ENCODE results near the gene TCP11.

TCP11 gene

GRCh38 chr6:35147026-35147425, 5.9 kb upstream of the TCP11 start:
- TF ChIP-seq CTCF (conservative IDR thresholded peaks at IDR 0.05; ENCODE audit: low read length), result no peak
- no peak for TF ChIP-seq EZH2phosphoT487 (IDR thresholded peaks at IDR 0.05; ENCODE audit: borderline replicate concordance)
- Histone ChIP-seq H3K79me2 (ENCODE audit: insufficient read depth, low read length) (no peaks in the 10 kb centered on the region), H3F3A (ENCODE audit: low read depth) (no peaks in the 10 kb centered on the region), H3K4me2 (ENCODE audit: low read depth, low read length, poor library complexity, severe bottlenecking) (no peak overlapping the region), H3K4me3 (ENCODE audit: low read length, poor library complexity, severe bottlenecking) (no peak overlapping the region), H4K20me1 (ENCODE audit: insufficient read depth, low read length, poor library complexity, severe bottlenecking) (no peaks in the 10 kb centered on the region), H3K4me1 (ENCODE audit: insufficient read depth, low read length, poor library complexity, severe bottlenecking) (peaks cover 18% of the 10 kb centered on the region), H2AFZ (ENCODE audit: low read length) (no peak overlapping the region), H3K9me2 (replicated peaks; ENCODE audit: low read depth, low read length) (no peaks in the 10 kb centered on the region), H3K9me3 (ENCODE audit: insufficient read depth, low read depth, low read length) (no peaks in the 10 kb centered on the region), H3K27me3 (ENCODE audit: insufficient read depth, low read length, poor library complexity, severe bottlenecking) (no peaks in the 10 kb centered on the region), H3K36me3 (ENCODE audit: insufficient read depth, low read length) (no peaks in the 10 kb centered on the region), H3K9ac (ENCODE audit: low read depth, low read length, poor library complexity, severe bottlenecking) (no peak overlapping the region)

GRCh38 chr6:35146453-35146852, 5.3 kb upstream of the TCP11 start:
- Histone ChIP-seq H3K79me2 (ENCODE audit: insufficient read depth, low read length) (no peaks in the 10 kb centered on the region), H3F3A (ENCODE audit: low read depth) (no peaks in the 10 kb centered on the region), H3K9me3 (ENCODE audit: insufficient read depth, low read depth, low read length) (no peaks in the 10 kb centered on the region), H3K4me1 (ENCODE audit: insufficient read depth, low read length, poor library complexity, severe bottlenecking) (peaks cover 18% of the 10 kb centered on the region), H3K27me3 (ENCODE audit: insufficient read depth, low read length, poor library complexity, severe bottlenecking) (no peaks in the 10 kb centered on the region), H3K9ac (ENCODE audit: low read depth, low read length, poor library complexity, severe bottlenecking) (no peak overlapping the region), H3K9me2 (replicated peaks; ENCODE audit: low read depth, low read length) (no peaks in the 10 kb centered on the region), H3K36me3 (ENCODE audit: insufficient read depth, low read length) (no peaks in the 10 kb centered on the region), H3K4me2 (ENCODE audit: low read depth, low read length, poor library complexity, severe bottlenecking) (peak overlapping the region; percentile 11), H4K20me1 (ENCODE audit: insufficient read depth, low read length, poor library complexity, severe bottlenecking) (no peaks in the 10 kb centered on the region), H2AFZ (ENCODE audit: low read length) (peak overlapping the region; percentile 62), H3K4me3 (ENCODE audit: low read length, poor library complexity, severe bottlenecking) (no peak overlapping the region)
- no peak for TF ChIP-seq EZH2phosphoT487 (IDR thresholded peaks at IDR 0.05; ENCODE audit: borderline replicate concordance)
- TF ChIP-seq CTCF (conservative IDR thresholded peaks at IDR 0.05; ENCODE audit: low read length), result peak; percentile 87

GRCh38 chr6:35145757-35146156, 4.6 kb upstream of the TCP11 start:
- Histone ChIP-seq H3K9me2 (replicated peaks; ENCODE audit: low read depth, low read length) (no peaks in the 10 kb centered on the region), H3K79me2 (ENCODE audit: insufficient read depth, low read length) (no peaks in the 10 kb centered on the region), H3K4me2 (ENCODE audit: low read depth, low read length, poor library complexity, severe bottlenecking) (no peak overlapping the region), H3K4me1 (ENCODE audit: insufficient read depth, low read length, poor library complexity, severe bottlenecking) (peaks cover 18% of the 10 kb centered on the region), H2AFZ (ENCODE audit: low read length) (no peak overlapping the region; the same call in 1 of the 2 replicates), H3F3A (ENCODE audit: low read depth) (no peaks in the 10 kb centered on the region), H3K9me3 (ENCODE audit: insufficient read depth, low read depth, low read length) (no peaks in the 10 kb centered on the region), H3K27me3 (ENCODE audit: insufficient read depth, low read length, poor library complexity, severe bottlenecking) (no peaks in the 10 kb centered on the region), H3K9ac (ENCODE audit: low read depth, low read length, poor library complexity, severe bottlenecking) (no peak overlapping the region), H3K36me3 (ENCODE audit: insufficient read depth, low read length) (no peaks in the 10 kb centered on the region), H3K4me3 (ENCODE audit: low read length, poor library complexity, severe bottlenecking) (no peak overlapping the region), H4K20me1 (ENCODE audit: insufficient read depth, low read length, poor library complexity, severe bottlenecking) (no peaks in the 10 kb centered on the region)
- TF ChIP-seq EZH2phosphoT487 (IDR thresholded peaks at IDR 0.05; ENCODE audit: borderline replicate concordance) (no peak), CTCF (conservative IDR thresholded peaks at IDR 0.05; ENCODE audit: low read length) (no peak)
